Measurements from ENCODE around the gene SATL1.
"Not testable (repeated sequence)": the region's sequence is repeated elsewhere in the genome, so short reads cannot be mapped to it uniquely, and the experiment has no call there.

The SATL1 gene

GRCh38 chrX:85111347-85111746, 132.2 kb downstream of the SATL1 start:
- H3K27ac ChIP-seq (ENCODE audit: low read depth, low read length, severe bottlenecking): no peak overlapping the region
- no peaks in the 10 kb centered on the region for H3K4me1 ChIP-seq (ENCODE audit: control insufficient read depth, insufficient read depth, low read length, poor library complexity, severe bottlenecking)
- WGBS, 2 experiments (ENCODE audit: insufficient coverage in 2 of 2): no CpG with 5 or more reads among the region's 2 CpGs
- no peaks in the 10 kb centered on the region for H3K9me3 ChIP-seq (ENCODE audit: control insufficient read depth, low read length)
- no peaks in the 10 kb centered on the region for H3K36me3 ChIP-seq (ENCODE audit: control insufficient read depth, insufficient read depth, low read length)
- H3K4me3 ChIP-seq (ENCODE audit: extremely low read depth, insufficient read depth, low read length, poor library complexity, severe bottlenecking): no peak overlapping the region

GRCh38 chrX:85109235-85109634, 134.3 kb downstream of the SATL1 start:
- H3K9me3 ChIP-seq (ENCODE audit: control insufficient read depth, low read length): no peaks in the 10 kb centered on the region
- H3K4me3 ChIP-seq (ENCODE audit: extremely low read depth, insufficient read depth, low read length, poor library complexity, severe bottlenecking): no peak overlapping the region
- no peaks in the 10 kb centered on the region for H3K36me3 ChIP-seq (ENCODE audit: control insufficient read depth, insufficient read depth, low read length)
- H3K4me1 ChIP-seq (ENCODE audit: control insufficient read depth, insufficient read depth, low read length, poor library complexity, severe bottlenecking): no peaks in the 10 kb centered on the region
- 85% methylated on average over 4 of the region's 8 CpGs; no CpG with 5 or more reads in 1 of the 2 experiments for WGBS, 2 experiments (ENCODE audit: insufficient coverage in 2 of 2)
- H3K27ac ChIP-seq (ENCODE audit: low read depth, low read length, severe bottlenecking): no peak overlapping the region

- H3K4me3 ChIP-seq (ENCODE audit: extremely low read depth, insufficient read depth, low read length, poor library complexity, severe bottlenecking): no peak overlapping the region
Measured at GRCh38 chrX:85108165-85108564, 135.4 kb downstream of the SATL1 start.

GRCh38 chrX:85107407-85107806, 136.2 kb downstream of the SATL1 start:
- no peaks in the 10 kb centered on the region for H3K4me1 ChIP-seq (ENCODE audit: control insufficient read depth, insufficient read depth, low read length, poor library complexity, severe bottlenecking)
- H3K36me3 ChIP-seq (ENCODE audit: control insufficient read depth, insufficient read depth, low read length): no peaks in the 10 kb centered on the region
- H3K27ac ChIP-seq (ENCODE audit: low read depth, low read length, severe bottlenecking): no peak overlapping the region
- H3K4me3 ChIP-seq (ENCODE audit: extremely low read depth, insufficient read depth, low read length, poor library complexity, severe bottlenecking): no peak overlapping the region
- WGBS, 2 experiments (ENCODE audit: insufficient coverage in 2 of 2): 83 to 100% methylated on average over 1 to 2 of the region's 4 CpGs
- no peaks in the 10 kb centered on the region for H3K9me3 ChIP-seq (ENCODE audit: control insufficient read depth, low read length)

More at GRCh38 chrX:85108165-85108564, 135.4 kb downstream of the SATL1 start:
- Histone ChIP-seq H3K27ac (ENCODE audit: low read depth, low read length, severe bottlenecking) (no peak overlapping the region), H3K4me1 (ENCODE audit: control insufficient read depth, insufficient read depth, low read length, poor library complexity, severe bottlenecking) (no peaks in the 10 kb centered on the region), H3K9me3 (ENCODE audit: control insufficient read depth, low read length) (no peaks in the 10 kb centered on the region), H3K36me3 (ENCODE audit: control insufficient read depth, insufficient read depth, low read length) (no peaks in the 10 kb centered on the region)
- 100% methylated on average over 1 of the region's 2 CpGs for WGBS, 2 experiments (ENCODE audit: insufficient coverage in 2 of 2)

- 93 to 94% methylated on average over 3 to 5 of the region's 5 CpGs for WGBS, 2 experiments (ENCODE audit: insufficient coverage in 2 of 2)
- Histone ChIP-seq H3K4me3 (ENCODE audit: extremely low read depth, insufficient read depth, low read length, poor library complexity, severe bottlenecking) (no peak overlapping the region), H3K9me3 (ENCODE audit: control insufficient read depth, low read length) (no peaks in the 10 kb centered on the region), H3K36me3 (ENCODE audit: control insufficient read depth, insufficient read depth, low read length) (no peaks in the 10 kb centered on the region), H3K4me1 (ENCODE audit: control insufficient read depth, insufficient read depth, low read length, poor library complexity, severe bottlenecking) (no peaks in the 10 kb centered on the region), H3K27ac (ENCODE audit: low read depth, low read length, severe bottlenecking) (no peak overlapping the region)
Measured at GRCh38 chrX:85089321-85089840, 154.2 kb downstream of the SATL1 start.

GRCh38 chrX:85084770-85085393, 158.7 kb downstream of the SATL1 start:
- no peaks in the 10 kb centered on the region for H3K9me3 ChIP-seq (ENCODE audit: control insufficient read depth, low read length)
- H3K4me1 ChIP-seq (ENCODE audit: control insufficient read depth, insufficient read depth, low read length, poor library complexity, severe bottlenecking): no peaks in the 10 kb centered on the region
- H3K36me3 ChIP-seq (ENCODE audit: control insufficient read depth, insufficient read depth, low read length): no peaks in the 10 kb centered on the region
- H3K27ac ChIP-seq (ENCODE audit: low read depth, low read length, severe bottlenecking): no peak overlapping the region
- no peak overlapping the region for H3K4me3 ChIP-seq (ENCODE audit: extremely low read depth, insufficient read depth, low read length, poor library complexity, severe bottlenecking)
- WGBS, 2 experiments (ENCODE audit: insufficient coverage in 2 of 2): no CpG with 5 or more reads among the region's 2 CpGs

GRCh38 chrX:85077247-85077646, 166.3 kb downstream of the SATL1 start:
- WGBS, 2 experiments (ENCODE audit: insufficient coverage in 2 of 2): no CpG with 5 or more reads among the region's 1 CpG

GRCh38 chrX:85065512-85066198, 177.9 kb downstream of the SATL1 start:
- 100% methylated on average over 1 of the region's 4 CpGs; no CpG with 5 or more reads in 1 of the 2 experiments for WGBS, 2 experiments (ENCODE audit: insufficient coverage in 2 of 2)
- Histone ChIP-seq H3K4me3 (ENCODE audit: extremely low read depth, insufficient read depth, low read length, poor library complexity, severe bottlenecking) (no peak overlapping the region), H3K4me1 (ENCODE audit: control insufficient read depth, insufficient read depth, low read length, poor library complexity, severe bottlenecking) (no peaks in the 10 kb centered on the region), H3K9me3 (ENCODE audit: control insufficient read depth, low read length) (no peaks in the 10 kb centered on the region), H3K27ac (ENCODE audit: low read depth, low read length, severe bottlenecking) (no peak overlapping the region), H3K36me3 (ENCODE audit: control insufficient read depth, insufficient read depth, low read length) (no peaks in the 10 kb centered on the region)

More at GRCh38 chrX:85077247-85077646, 166.3 kb downstream of the SATL1 start:
- not testable (repeated sequence) for H3K4me3 ChIP-seq (ENCODE audit: extremely low read depth, insufficient read depth, low read length, poor library complexity, severe bottlenecking); H3K27ac ChIP-seq (ENCODE audit: low read depth, low read length, severe bottlenecking); H3K9me3 ChIP-seq (ENCODE audit: control insufficient read depth, low read length); H3K4me1 ChIP-seq (ENCODE audit: control insufficient read depth, insufficient read depth, low read length, poor library complexity, severe bottlenecking); H3K36me3 ChIP-seq (ENCODE audit: control insufficient read depth, insufficient read depth, low read length)

- WGBS, 2 experiments (ENCODE audit: insufficient coverage in 2 of 2): no CpG with 5 or more reads among the region's 2 CpGs
Measured at GRCh38 chrX:85052636-85053343, 190.8 kb downstream of the SATL1 start.

GRCh38 chrX:85052205-85052604, 191.4 kb downstream of the SATL1 start:
- H3K9me3 ChIP-seq (ENCODE audit: control insufficient read depth, low read length): no peaks in the 10 kb centered on the region
- WGBS, 2 experiments (ENCODE audit: insufficient coverage in 2 of 2): no CpG with 5 or more reads among the region's 3 CpGs
- no peak overlapping the region for H3K27ac ChIP-seq (ENCODE audit: low read depth, low read length, severe bottlenecking)
- no peak overlapping the region for H3K4me3 ChIP-seq (ENCODE audit: extremely low read depth, insufficient read depth, low read length, poor library complexity, severe bottlenecking)
- H3K36me3 ChIP-seq (ENCODE audit: control insufficient read depth, insufficient read depth, low read length): no peaks in the 10 kb centered on the region
- H3K4me1 ChIP-seq (ENCODE audit: control insufficient read depth, insufficient read depth, low read length, poor library complexity, severe bottlenecking): no peaks in the 10 kb centered on the region

More at GRCh38 chrX:85052636-85053343, 190.8 kb downstream of the SATL1 start:
- Histone ChIP-seq H3K4me1 (ENCODE audit: control insufficient read depth, insufficient read depth, low read length, poor library complexity, severe bottlenecking) (no peaks in the 10 kb centered on the region), H3K27ac (ENCODE audit: low read depth, low read length, severe bottlenecking) (no peak overlapping the region), H3K4me3 (ENCODE audit: extremely low read depth, insufficient read depth, low read length, poor library complexity, severe bottlenecking) (no peak overlapping the region), H3K9me3 (ENCODE audit: control insufficient read depth, low read length) (no peaks in the 10 kb centered on the region), H3K36me3 (ENCODE audit: control insufficient read depth, insufficient read depth, low read length) (no peaks in the 10 kb centered on the region)

Data from mesodermal cell (in vitro differentiated cells).